ENCODE measurements around the gene TXNDC17.

Gene TXNDC17

GRCh38 chr17:6651354-6651918, 10.6 kb downstream of the TXNDC17 start, which contains the start of the genes C17orf100 and MED31:
TSS of gene C17orf100 (plus strand) at chr17:6651762. CDS start at chr17:6651914, 152 bp downstream.
TSS of gene MED31 (minus strand) at chr17:6651605. CDS start at chr17:6651528, 77 bp downstream.
- TF ChIP-seq REST (IDR thresholded peaks at IDR 0.05; ENCODE audit: insufficient read depth in 1 of 2, low read depth in 2 of 2, low read length in 2 of 2), result no peak
- TF ChIP-seq POLR2AphosphoS5 (IDR thresholded peaks at IDR 0.05; ENCODE audit: low read depth, low read length), result peak; percentile 92
- TF ChIP-seq SIN3A (IDR thresholded peaks at IDR 0.05; ENCODE audit: borderline replicate concordance, insufficient read depth, low read length), result no peak
- peak; percentile 61; the same call in 1 of the 2 replicates for TF ChIP-seq TAF1 (IDR thresholded peaks at IDR 0.05; ENCODE audit: borderline replicate concordance, insufficient read depth, low read length)

GRCh38 chr17:6651919-6652452, 11.1 kb downstream of the TXNDC17 start:
- TF ChIP-seq REST (IDR thresholded peaks at IDR 0.05; ENCODE audit: insufficient read depth in 1 of 2, low read depth in 2 of 2, low read length in 2 of 2) (no peak), POLR2AphosphoS5 (IDR thresholded peaks at IDR 0.05; ENCODE audit: low read depth, low read length) (no peak), SIN3A (IDR thresholded peaks at IDR 0.05; ENCODE audit: borderline replicate concordance, insufficient read depth, low read length) (no peak), TAF1 (IDR thresholded peaks at IDR 0.05; ENCODE audit: borderline replicate concordance, insufficient read depth, low read length) (no peak), FOXP2 (optimal IDR thresholded peaks at IDR 0.05; ENCODE audit: borderline replicate concordance, extremely low read depth, extremely low read length, insufficient read depth) (no peak)

DNA sequence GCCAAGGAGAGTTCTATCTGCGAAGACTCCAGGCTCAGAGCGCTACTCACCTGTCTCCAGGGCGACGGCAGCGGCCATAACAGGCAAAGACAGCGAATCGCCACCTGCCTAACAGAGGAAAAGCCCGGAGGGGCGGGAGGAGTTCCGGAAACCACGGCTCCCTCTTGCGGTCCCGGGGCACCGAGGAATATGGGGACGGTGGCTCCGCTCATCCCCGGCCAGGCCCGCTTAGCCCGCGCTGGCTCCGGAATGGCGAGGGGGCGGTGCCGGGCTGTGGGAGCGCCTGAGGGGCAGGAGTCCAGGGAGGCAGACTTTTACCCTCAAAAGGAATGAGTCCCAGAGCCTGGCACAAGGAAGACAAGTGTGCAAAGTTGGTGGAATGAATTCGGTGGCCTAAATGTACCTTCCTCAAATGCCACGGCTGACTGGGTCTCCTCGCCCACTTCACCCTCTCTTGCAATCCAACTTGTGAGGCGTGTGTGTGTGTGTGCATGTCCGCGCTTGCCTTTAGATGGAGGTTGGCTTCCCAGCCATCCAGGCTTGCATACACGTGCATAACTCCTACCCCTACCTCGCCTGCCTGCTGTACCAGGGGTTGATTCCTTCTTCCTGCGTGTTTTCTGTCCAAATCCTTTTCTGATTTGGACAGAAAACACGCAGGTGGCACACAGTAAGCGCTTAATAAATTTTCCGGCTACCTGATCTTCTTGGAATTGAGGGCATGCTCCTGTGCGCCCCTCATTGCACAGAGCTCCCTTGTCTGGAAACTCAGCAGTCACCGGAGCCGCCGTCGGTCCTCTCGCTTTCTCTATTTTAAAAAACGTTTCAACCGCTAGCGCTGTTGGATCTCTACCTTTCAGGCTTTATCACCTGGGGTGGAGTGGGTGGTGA, 14.2 kb downstream of the TXNDC17 start:
- TF ChIP-seq TAF1 (IDR thresholded peaks at IDR 0.05; ENCODE audit: borderline replicate concordance, insufficient read depth, low read length) (no peak), SIN3A (IDR thresholded peaks at IDR 0.05; ENCODE audit: borderline replicate concordance, insufficient read depth, low read length) (no peak)

GRCh38 chr17:6657633-6658287, 16.9 kb downstream of the TXNDC17 start:
- TF ChIP-seq POLR2AphosphoS5 (IDR thresholded peaks at IDR 0.05; ENCODE audit: low read depth, low read length) (no peak), SIN3A (IDR thresholded peaks at IDR 0.05; ENCODE audit: borderline replicate concordance, insufficient read depth, low read length) (no peak), TAF1 (IDR thresholded peaks at IDR 0.05; ENCODE audit: borderline replicate concordance, insufficient read depth, low read length) (no peak), REST (IDR thresholded peaks at IDR 0.05; ENCODE audit: insufficient read depth in 1 of 2, low read depth in 2 of 2, low read length in 2 of 2) (no peak), FOXP2 (optimal IDR thresholded peaks at IDR 0.05; ENCODE audit: borderline replicate concordance, extremely low read depth, extremely low read length, insufficient read depth) (no peak)

DNA sequence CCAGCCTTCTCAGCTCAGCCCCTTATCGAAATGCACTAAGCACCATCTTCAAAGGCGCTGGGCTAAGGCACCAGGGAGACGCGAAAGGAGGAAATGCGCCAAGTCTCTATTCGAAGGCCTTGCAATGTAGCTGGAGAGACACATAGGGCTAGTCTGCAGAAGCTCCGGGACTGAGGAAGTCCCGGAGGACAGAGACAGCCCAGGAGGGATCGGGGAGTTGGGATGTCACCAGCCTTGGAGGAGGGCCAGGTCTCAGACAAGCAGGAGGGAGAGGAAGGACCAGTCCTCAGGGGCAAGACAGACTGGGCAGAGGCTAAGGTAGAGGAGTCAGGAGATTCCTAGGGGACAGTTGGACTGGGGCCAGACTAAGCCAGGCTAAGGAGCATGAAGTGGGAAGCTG, 19.2 kb downstream of the TXNDC17 start:
- TF ChIP-seq POLR2AphosphoS5 (IDR thresholded peaks at IDR 0.05; ENCODE audit: low read depth, low read length), result no peak
- no peak for TF ChIP-seq SIN3A (IDR thresholded peaks at IDR 0.05; ENCODE audit: borderline replicate concordance, insufficient read depth, low read length)
- no peak for TF ChIP-seq TAF1 (IDR thresholded peaks at IDR 0.05; ENCODE audit: borderline replicate concordance, insufficient read depth, low read length)
- TF ChIP-seq FOXP2 (optimal IDR thresholded peaks at IDR 0.05; ENCODE audit: borderline replicate concordance, extremely low read depth, extremely low read length, insufficient read depth), result no peak
- TF ChIP-seq REST (IDR thresholded peaks at IDR 0.05; ENCODE audit: insufficient read depth in 1 of 2, low read depth in 2 of 2, low read length in 2 of 2), result no peak

Data from PFSK-1 (cell line).